Stimulated activated effector memory CD8-positive, alpha-beta T cell treated with anti-CD3 and anti-CD28 coated beads, Interleukin-12 subunit alpha, Interleukin-12 subunit beta, amount 100 ng/mL, for 72 hours (primary cell): ENCODE data around the gene NOC2L.
A peak's percentile ranks its signal among the peaks of the same experiment; 100 is the strongest.

Source experiments
- ATAC-seq: fragments of 150-1000 bp; cut with Tn5 transposase; 2 replicates; pipeline ENCODE4 v1.10.0; 2021
- DNase-seq, 2 donors: peaks; one replicate each; pipeline ENCODE4 v3.0.0; 2021 to 2022; ENCODE audit warnings: low spot score in 2 of 2
- H3K27ac Mint-ChIP-seq: one replicate; pipeline ENCODE4 v1.8.0; 2022; ENCODE audit warnings: mild to moderate bottlenecking, mixed read lengths
- H3K36me3 Mint-ChIP-seq: one replicate; pipeline ENCODE4 v1.8.0; 2022; ENCODE audit warnings: mild to moderate bottlenecking, mixed read lengths
- H3K4me1 Mint-ChIP-seq: one replicate; pipeline ENCODE4 v1.8.0; 2022; ENCODE audit warnings: mixed read lengths
- H3K4me3 Mint-ChIP-seq: one replicate; pipeline ENCODE4 v1.8.0; 2022; ENCODE audit warnings: mild to moderate bottlenecking, mixed read lengths
- H3K9me3 Mint-ChIP-seq: one replicate; pipeline ENCODE4 v1.8.0; 2022; ENCODE audit warnings: mixed read lengths

The NOC2L gene

GRCh38 chr1:938088-938683 lies 20.9 kb downstream of the NOC2L start:
- Mint-ChIP-seq H3K27ac (no peak overlapping the region), H3K36me3 (no peaks in the 10 kb centered on the region), H3K9me3 (no peaks in the 10 kb centered on the region), H3K4me3 (no peak overlapping the region), H3K4me1 (peaks cover 8% of the 10 kb centered on the region)
- ATAC-seq (peak; percentile 42), DNase-seq (no peak)

DNA sequence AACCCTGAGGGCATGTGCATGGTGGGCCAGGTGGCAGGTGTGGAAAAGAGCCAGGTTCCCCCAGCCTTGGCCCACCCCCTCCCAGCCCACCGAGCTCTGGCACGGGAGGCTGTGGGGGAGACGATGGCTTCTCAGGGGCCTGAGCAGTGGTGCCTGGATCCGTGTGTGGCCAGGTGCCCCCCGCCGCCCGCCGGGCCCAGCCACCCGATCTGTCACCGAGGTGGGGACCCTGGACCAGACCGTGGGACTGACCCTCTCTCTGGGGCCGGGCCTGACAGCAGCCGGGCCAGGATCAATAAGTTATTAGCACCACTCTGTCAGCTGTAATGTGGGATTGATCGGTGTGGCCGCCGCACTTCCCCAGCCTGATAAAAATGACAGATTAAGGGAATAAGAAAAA lies 21.5 kb downstream of the NOC2L start:
- DNase-seq (no peak), ATAC-seq (no peak)
- H3K36me3 Mint-ChIP-seq, result no peaks in the 10 kb centered on the region
- peaks cover 8% of the 10 kb centered on the region for H3K4me1 Mint-ChIP-seq
- H3K4me3 Mint-ChIP-seq, result no peak overlapping the region
- H3K9me3 Mint-ChIP-seq, result no peaks in the 10 kb centered on the region
- H3K27ac Mint-ChIP-seq, result no peak overlapping the region

GRCh38 chr1:936348-937264 lies 22.4 kb downstream of the NOC2L start:
- H3K9me3 Mint-ChIP-seq, result no peaks in the 10 kb centered on the region
- no peaks in the 10 kb centered on the region for H3K36me3 Mint-ChIP-seq
- no peak overlapping the region for H3K4me3 Mint-ChIP-seq
- no peak for ATAC-seq
- no peak overlapping the region for H3K27ac Mint-ChIP-seq
- H3K4me1 Mint-ChIP-seq, result peaks cover 10% of the 10 kb centered on the region
- no peak for DNase-seq

DNA sequence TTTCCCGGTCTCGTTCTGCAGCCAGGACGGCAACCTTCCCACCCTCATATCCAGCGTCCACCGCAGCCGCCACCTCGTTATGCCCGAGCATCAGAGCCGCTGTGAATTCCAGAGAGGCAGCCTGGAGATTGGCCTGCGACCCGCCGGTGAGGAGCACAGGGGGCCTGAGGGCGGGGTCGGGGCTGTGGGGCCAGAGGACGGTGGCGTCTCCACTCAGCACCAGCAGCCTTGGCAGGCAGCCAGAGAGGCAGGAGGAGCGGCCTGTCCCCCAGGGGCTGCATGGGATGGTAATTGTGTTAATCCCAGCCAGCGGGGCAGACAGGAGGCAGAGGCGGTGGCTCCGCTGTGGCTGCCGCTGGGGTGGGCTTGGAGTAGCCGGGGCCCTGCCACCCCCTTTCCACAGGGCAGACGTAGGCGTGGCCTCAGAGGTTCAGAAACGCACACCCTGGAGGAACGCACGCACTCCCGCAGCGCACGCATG lies 23.3 kb downstream of the NOC2L start:
- Mint-ChIP-seq H3K36me3 (no peaks in the 10 kb centered on the region), H3K4me3 (no peak overlapping the region), H3K27ac (no peak overlapping the region), H3K4me1 (peaks cover 9% of the 10 kb centered on the region), H3K9me3 (no peaks in the 10 kb centered on the region)
- no peak for DNase-seq
- ATAC-seq, result no peak

DNA sequence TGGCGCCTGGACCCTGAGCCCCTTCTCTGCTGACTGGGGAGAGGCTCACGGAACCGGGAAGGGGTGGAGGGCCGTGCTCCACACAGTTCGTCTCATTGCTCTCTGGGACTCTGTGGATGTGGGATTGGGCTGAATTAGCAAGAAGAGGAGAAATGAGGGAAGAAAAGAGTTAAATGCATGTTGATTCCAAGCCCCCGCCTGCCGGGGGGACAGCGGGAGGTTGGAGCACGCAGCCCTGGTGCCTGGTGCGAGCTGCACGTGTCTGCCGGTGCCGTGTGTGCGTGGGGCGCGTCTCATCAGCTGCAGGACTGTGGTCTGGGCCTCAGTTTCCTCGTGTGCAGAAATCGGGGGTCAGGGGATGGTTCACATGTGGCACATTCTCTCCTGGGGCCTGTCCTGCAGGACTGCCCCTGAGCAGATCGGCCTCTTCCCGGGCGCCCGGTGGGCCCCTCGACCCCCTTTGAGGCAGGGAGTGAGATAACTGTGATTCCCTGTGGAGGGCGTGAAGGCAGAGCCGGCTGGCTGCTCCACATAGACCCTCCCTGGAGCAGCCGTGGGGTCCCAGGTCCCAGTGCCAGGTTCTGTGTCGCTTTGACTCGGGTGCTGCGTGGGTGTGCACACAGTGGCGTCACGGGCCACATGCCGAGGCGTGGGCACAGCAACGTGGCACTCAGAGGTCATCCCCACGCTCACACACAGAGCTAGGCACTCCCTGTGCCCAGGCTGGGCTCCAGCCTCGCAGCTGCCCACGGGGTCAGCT lies 23.9 kb downstream of the NOC2L start:
- Mint-ChIP-seq H3K27ac (no peak overlapping the region), H3K4me3 (no peak overlapping the region), H3K9me3 (no peaks in the 10 kb centered on the region), H3K36me3 (no peaks in the 10 kb centered on the region), H3K4me1 (peaks cover 9% of the 10 kb centered on the region)
- DNase-seq, result no peak
- ATAC-seq, result peak; percentile 14

- Mint-ChIP-seq H3K4me3 (no peak overlapping the region), H3K4me1 (peaks cover 9% of the 10 kb centered on the region), H3K9me3 (no peaks in the 10 kb centered on the region), H3K27ac (no peak overlapping the region), H3K36me3 (no peaks in the 10 kb centered on the region)
- DNase-seq, result no peak
- ATAC-seq, result no peak
These were observed 25.5 kb downstream of the NOC2L start for GRCh38 chr1:933603-933940.

DNA sequence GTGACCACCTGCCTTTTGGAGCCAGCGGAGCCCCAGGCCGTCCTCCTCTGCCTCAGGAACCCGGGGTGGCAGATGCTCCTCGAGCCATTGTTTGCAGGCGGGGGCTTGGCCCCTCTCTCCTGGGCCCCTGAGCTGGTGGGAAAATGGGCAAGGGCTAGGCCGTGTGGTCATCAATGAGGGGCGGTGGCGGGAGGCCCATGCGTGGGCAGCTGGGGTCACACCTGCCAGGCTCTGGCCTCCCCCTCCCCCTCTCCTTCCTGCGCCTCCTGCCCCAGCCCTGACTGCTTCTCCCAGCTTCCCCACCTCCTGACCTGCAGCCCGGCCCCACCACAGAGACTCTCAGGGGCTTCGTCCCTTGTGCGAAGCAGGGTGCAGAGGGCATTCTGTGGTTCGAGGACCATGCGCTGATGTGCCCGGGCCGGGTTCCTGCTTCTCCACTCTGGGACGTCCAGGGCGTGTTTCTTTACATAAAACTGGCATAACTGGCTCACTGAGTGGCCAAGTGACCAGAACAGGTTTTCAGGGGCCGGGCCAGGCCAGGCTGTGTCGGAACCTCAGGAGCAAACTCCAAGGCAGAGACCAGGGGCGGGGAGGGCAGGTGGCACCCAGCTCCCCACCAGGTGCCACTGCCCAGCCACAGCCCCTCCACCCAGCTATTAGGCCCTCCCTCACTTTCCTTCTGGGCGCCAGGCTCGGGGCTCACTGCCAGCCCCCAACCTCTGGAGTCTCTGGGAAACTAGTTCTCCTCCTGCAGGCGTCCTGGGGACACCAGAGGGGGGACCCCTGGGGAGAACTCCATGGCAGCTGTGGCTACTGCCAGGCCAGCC lies 26.1 kb downstream of the NOC2L start:
- ATAC-seq (no peak), DNase-seq (no peak)
- no peak overlapping the region for H3K4me3 Mint-ChIP-seq
- H3K27ac Mint-ChIP-seq, result no peak overlapping the region
- H3K4me1 Mint-ChIP-seq, result peaks cover 9% of the 10 kb centered on the region
- no peaks in the 10 kb centered on the region for H3K9me3 Mint-ChIP-seq
- no peaks in the 10 kb centered on the region for H3K36me3 Mint-ChIP-seq

DNA sequence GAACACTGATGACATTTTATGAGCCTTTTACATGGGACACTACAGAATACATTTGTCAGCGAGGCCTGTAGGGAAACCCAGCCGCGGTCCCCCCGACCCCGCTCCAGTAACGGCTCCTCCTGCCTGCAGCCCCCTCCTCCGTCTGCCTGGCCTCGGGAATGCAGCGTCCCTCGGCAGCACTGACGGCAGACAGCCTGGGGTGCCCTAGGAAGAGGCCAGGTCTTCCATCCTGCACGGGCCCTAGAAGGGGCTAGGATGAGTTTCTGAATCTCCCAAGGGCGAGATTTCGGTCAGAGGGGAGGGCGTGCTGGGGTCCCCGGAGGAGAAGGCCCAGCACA lies 26.9 kb downstream of the NOC2L start:
- Mint-ChIP-seq H3K27ac (no peak overlapping the region), H3K36me3 (no peaks in the 10 kb centered on the region), H3K4me3 (no peak overlapping the region), H3K4me1 (peaks cover 9% of the 10 kb centered on the region), H3K9me3 (no peaks in the 10 kb centered on the region)
- DNase-seq (no peak), ATAC-seq (no peak)

GRCh38 chr1:931380-932172 lies 27.5 kb downstream of the NOC2L start:
- Mint-ChIP-seq H3K9me3 (no peaks in the 10 kb centered on the region), H3K4me3 (no peak overlapping the region), H3K4me1 (peaks cover 9% of the 10 kb centered on the region), H3K27ac (peak overlapping the region; percentile 73), H3K36me3 (no peaks in the 10 kb centered on the region)
- no peak for DNase-seq
- no peak for ATAC-seq

- no peak for ATAC-seq
- DNase-seq, result no peak
- H3K9me3 Mint-ChIP-seq, result no peaks in the 10 kb centered on the region
- peaks cover 9% of the 10 kb centered on the region for H3K4me1 Mint-ChIP-seq
- H3K36me3 Mint-ChIP-seq, result no peaks in the 10 kb centered on the region
- H3K27ac Mint-ChIP-seq, result no peak overlapping the region
- no peak overlapping the region for H3K4me3 Mint-ChIP-seq
These were observed 28.4 kb downstream of the NOC2L start for GRCh38 chr1:930633-931138.

- ATAC-seq (no peak), DNase-seq (no peak)
- H3K4me1 Mint-ChIP-seq, result peaks cover 9% of the 10 kb centered on the region
- no peak overlapping the region for H3K4me3 Mint-ChIP-seq
- no peaks in the 10 kb centered on the region for H3K9me3 Mint-ChIP-seq
- H3K27ac Mint-ChIP-seq, result no peak overlapping the region
- H3K36me3 Mint-ChIP-seq, result no peaks in the 10 kb centered on the region
These were observed 29.1 kb downstream of the NOC2L start for GRCh38 chr1:929712-930632.

DNA sequence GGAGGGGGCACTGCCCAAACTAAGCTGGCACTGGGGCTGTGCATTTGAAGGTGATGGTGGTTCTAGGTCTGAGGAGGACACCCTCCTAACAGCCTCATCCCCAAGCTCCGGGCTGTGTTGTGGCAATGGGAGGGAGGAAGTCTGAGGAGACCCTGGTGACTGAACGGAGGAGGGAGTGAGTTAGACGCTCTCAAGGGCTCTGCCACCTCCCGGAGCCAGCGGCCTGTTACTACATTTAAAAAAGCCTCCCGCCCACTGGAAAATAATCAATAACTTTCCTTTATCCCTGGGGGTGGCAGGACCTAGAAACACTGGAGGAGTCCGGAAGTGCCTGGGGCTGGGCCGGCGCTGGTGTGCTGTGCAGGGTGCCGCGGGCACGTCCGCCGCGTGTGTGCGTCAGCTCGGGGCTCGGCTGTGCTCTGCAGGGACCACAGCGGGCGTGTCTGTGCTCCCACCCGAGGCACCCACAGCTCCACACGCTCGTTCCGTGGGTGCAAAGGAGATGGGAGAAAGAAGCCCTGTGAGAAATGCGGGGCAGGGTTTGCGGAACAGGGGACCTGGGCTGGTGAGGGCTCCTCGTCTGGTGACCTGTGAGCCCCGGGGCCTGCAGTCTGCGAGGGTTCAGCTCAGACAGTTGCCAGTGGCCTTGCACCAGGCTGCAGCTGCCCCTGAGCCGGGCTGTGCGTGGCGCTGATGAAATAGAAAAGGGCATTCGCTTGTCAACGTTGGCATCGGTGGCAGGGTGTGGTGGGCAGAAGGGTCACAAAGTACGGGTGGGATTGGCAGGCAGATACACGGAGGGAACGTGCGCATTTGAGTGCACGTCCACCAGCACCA lies 30.0 kb downstream of the NOC2L start:
- H3K36me3 Mint-ChIP-seq, result no peaks in the 10 kb centered on the region
- DNase-seq, result no peak
- peaks cover 9% of the 10 kb centered on the region for H3K4me1 Mint-ChIP-seq
- ATAC-seq, result no peak
- H3K4me3 Mint-ChIP-seq, result no peak overlapping the region
- H3K9me3 Mint-ChIP-seq, result no peaks in the 10 kb centered on the region
- no peak overlapping the region for H3K27ac Mint-ChIP-seq

- ATAC-seq (no peak), DNase-seq (no peak)
- H3K4me1 Mint-ChIP-seq, result peaks cover 15% of the 10 kb centered on the region
- no peaks in the 10 kb centered on the region for H3K9me3 Mint-ChIP-seq
- H3K4me3 Mint-ChIP-seq, result no peak overlapping the region
- no peaks in the 10 kb centered on the region for H3K36me3 Mint-ChIP-seq
- no peak overlapping the region for H3K27ac Mint-ChIP-seq
These were observed 31.3 kb downstream of the NOC2L start for GRCh38 chr1:927748-928147.
